HEK293 (cell line): ENCODE data around the gene PIP4K2B.

Source experiments
- CTCF ChIA-PET: fragments of 350-600 bp; formaldehyde crosslinking; extraction: SDS; loops from one replicate; lab custom pipeline; 2021; ENCODE audit warnings: antibody characterized with exemption; lab: Yijun Ruan, JAX
- POLR2A ChIA-PET: fragments of 300-600 bp; formaldehyde crosslinking; extraction: SDS; loops from one replicate; lab custom pipeline; 2020; ENCODE audit warnings: antibody characterized with exemption, inconsistent platforms; lab: Yijun Ruan, JAX
- H3K27ac ChIP-seq: fragments of 200-500 bp; sonication (Bioruptor generic); 2 replicates; pipeline ENCODE4 v1.5.1; 2014; ENCODE audit warnings: low read depth, low read length, control low read depth, inconsistent platforms; ENCODE audit errors: extremely low read depth
- H3K36me3 ChIP-seq, 2 experiments: fragments of 200-500 bp in 1 of 2; sonication (Bioruptor generic) in 1 of 2; 1 replicate in 1 of 2; 2 replicates in 1 of 2; pipeline ENCODE4 v1.5.1; 2014 to 2017; ENCODE audit warnings: inconsistent platforms in 2 of 2, low read length in 2 of 2; ENCODE audit not compliant: control insufficient read depth in 2 of 2, insufficient read depth in 1 of 2
- H3K4me1 ChIP-seq: fragments of 200-500 bp; sonication (Bioruptor generic); 2 replicates; pipeline ENCODE4 v1.5.1; 2014; ENCODE audit warnings: mild to moderate bottlenecking, low read length, inconsistent platforms; ENCODE audit not compliant: control insufficient read depth, insufficient read depth
- H3K4me3 ChIP-seq: 2 replicates; pipeline ENCODE4 v1.5.1; 2011; ENCODE audit warnings: low read depth, mild to moderate bottlenecking, control low read depth, low read length, moderate library complexity
- H3K9me3 ChIP-seq: fragments of 200-500 bp; sonication (Bioruptor generic); 2 replicates; pipeline ENCODE4 v1.5.1; 2014; ENCODE audit warnings: low read depth, low read length, inconsistent platforms; ENCODE audit not compliant: control insufficient read depth, insufficient read depth
- GLIS2 ChIP-seq: fragments of 450-650 bp; formaldehyde crosslinking; IDR thresholded peaks from 2 replicates; pipeline ENCODE4 v1.5.1; 2016; ENCODE audit warnings: missing biosample characterization, missing genetic modification characterization
- YY2 ChIP-seq: fragments of 450-650 bp; formaldehyde crosslinking; IDR thresholded peaks from 2 replicates; pipeline ENCODE4 v1.5.1; 2016; ENCODE audit warnings: missing biosample characterization, missing genetic modification characterization
- ZBTB11 ChIP-seq: fragments of 450-650 bp; formaldehyde crosslinking; conservative IDR thresholded peaks from 2 replicates; pipeline ENCODE4 v1.5.1; 2016; ENCODE audit warnings: low read depth, missing biosample characterization, missing genetic modification characterization
- ZBTB8A ChIP-seq: fragments of 450-650 bp; formaldehyde crosslinking; IDR thresholded peaks from 2 replicates; pipeline ENCODE4 v1.5.1; 2016; ENCODE audit warnings: missing biosample characterization, missing genetic modification characterization
- ZEB2 ChIP-seq: fragments of 450-650 bp; formaldehyde crosslinking; IDR thresholded peaks from 2 replicates; pipeline ENCODE4 v1.5.1; 2016; ENCODE audit warnings: missing biosample characterization, missing genetic modification characterization
- ZFHX2 ChIP-seq: fragments of 450-650 bp; formaldehyde crosslinking; conservative IDR thresholded peaks from 2 replicates; pipeline ENCODE4 v1.5.1; 2016; ENCODE audit warnings: missing biosample characterization, missing genetic modification characterization
- ZNF114 ChIP-seq: fragments of 450-650 bp; formaldehyde crosslinking; IDR thresholded peaks from 2 replicates; pipeline ENCODE4 v1.5.0; 2017; ENCODE audit warnings: missing biosample characterization, missing genetic modification characterization
- ZNF239 ChIP-seq: fragments of 450-650 bp; formaldehyde crosslinking; IDR thresholded peaks from 2 replicates; pipeline ENCODE4 v1.5.1; 2016; ENCODE audit warnings: missing biosample characterization, missing genetic modification characterization
- ZNF324 ChIP-seq: fragments of 450-650 bp; formaldehyde crosslinking; IDR thresholded peaks from 2 replicates; pipeline ENCODE4 v1.5.1; 2016; ENCODE audit warnings: missing biosample characterization, missing genetic modification characterization
- ZNF394 ChIP-seq: fragments of 450-650 bp; formaldehyde crosslinking; IDR thresholded peaks from 2 replicates; pipeline ENCODE4 v1.5.1; 2016; ENCODE audit warnings: missing biosample characterization, missing genetic modification characterization, mild to moderate bottlenecking, moderate library complexity, borderline replicate concordance
- ZNF433 ChIP-seq: fragments of 450-650 bp; formaldehyde crosslinking; IDR thresholded peaks from 2 replicates; pipeline ENCODE4 v1.5.1; 2016; ENCODE audit warnings: missing biosample characterization, missing genetic modification characterization, low read depth
- ZNF501 ChIP-seq: fragments of 450-650 bp; formaldehyde crosslinking; IDR thresholded peaks from 2 replicates; pipeline ENCODE4 v1.5.1; 2016; ENCODE audit warnings: missing biosample characterization, missing genetic modification characterization
- ZNF76 ChIP-seq: fragments of 450-650 bp; formaldehyde crosslinking; IDR thresholded peaks from 2 replicates; pipeline ENCODE4; 2016; ENCODE audit warnings: low read depth, missing biosample characterization, missing genetic modification characterization, borderline replicate concordance
- ZNF791 ChIP-seq: fragments of 450-650 bp; formaldehyde crosslinking; IDR thresholded peaks from 2 replicates; pipeline ENCODE4 v1.5.1; 2016; ENCODE audit warnings: missing biosample characterization, missing genetic modification characterization
- TF ChIP-seq, protein P1 (sequence below): fragments of 450-650 bp; formaldehyde crosslinking; IDR thresholded peaks from 2 replicates; pipeline ENCODE4 v1.5.1; 2016; ENCODE audit warnings: missing biosample characterization, missing genetic modification characterization
- TF ChIP-seq, protein P2 (sequence below): fragments of 450-650 bp; formaldehyde crosslinking; IDR thresholded peaks from 2 replicates; pipeline ENCODE4 v1.5.1; 2016; ENCODE audit warnings: missing biosample characterization, missing genetic modification characterization

Gene PIP4K2B

DNA sequence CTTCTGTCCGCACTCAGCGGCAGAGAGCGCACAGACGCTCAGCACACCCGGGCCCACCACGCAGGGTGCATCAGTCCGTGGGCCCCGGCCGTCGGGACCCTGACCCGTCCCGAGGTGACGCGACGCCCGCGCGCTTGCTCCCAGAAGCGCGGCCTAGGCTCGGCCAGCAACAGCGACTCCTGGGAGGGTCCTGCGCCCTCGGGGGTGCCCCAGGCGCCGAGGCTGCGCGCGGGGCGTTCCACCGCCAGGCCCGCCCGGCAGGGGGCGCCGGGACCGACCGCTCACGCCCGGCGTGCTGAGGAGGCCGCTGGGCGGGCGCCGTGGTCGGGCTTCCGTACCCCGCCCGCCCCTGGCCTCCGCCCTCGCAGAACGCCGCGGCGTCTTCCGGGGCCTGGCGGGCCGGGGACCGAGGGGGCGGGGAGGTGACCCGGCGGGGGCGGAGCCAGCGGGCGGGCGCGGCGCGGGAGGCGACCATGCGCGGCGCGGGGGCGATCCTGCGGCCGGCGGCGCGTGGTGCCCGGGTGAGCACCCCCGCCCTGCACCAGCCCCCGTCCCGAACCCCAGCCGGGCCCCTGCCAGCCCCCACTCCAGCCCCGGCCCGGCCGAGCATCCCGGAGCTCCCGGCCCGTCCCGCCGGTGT, 69.3 kb downstream of the PIP4K2B start, which contains the start of gene CISD3 (continued):
- TF ChIP-seq GLIS2 (tag by site-specific recombination) (peak; percentile 87), ZBTB8A (tag by site-specific recombination) (peak; percentile 90), ZNF791 (tag by site-specific recombination) (no peak), ZNF76 (tag by site-specific recombination) (peak; percentile 34; the same call in 1 of the 2 replicates)

GRCh38 chr17:38729368-38729885, 69.9 kb downstream of the PIP4K2B start:
- POLR2A ChIA-PET = interaction anchor here (0.7 to 3.5 kb wide), 4 partner anchors 9 to 53 kb away, joined by 3 to 23 read pairs (median 5); partner anchors contain the start of gene PSMB3
- TF ChIP-seq ZNF239 (tag by site-specific recombination) (no peak), ZNF394 (tag by site-specific recombination) (no peak), ZNF433 (tag by site-specific recombination) (no peak)
- TF ChIP-seq, protein P1, sequence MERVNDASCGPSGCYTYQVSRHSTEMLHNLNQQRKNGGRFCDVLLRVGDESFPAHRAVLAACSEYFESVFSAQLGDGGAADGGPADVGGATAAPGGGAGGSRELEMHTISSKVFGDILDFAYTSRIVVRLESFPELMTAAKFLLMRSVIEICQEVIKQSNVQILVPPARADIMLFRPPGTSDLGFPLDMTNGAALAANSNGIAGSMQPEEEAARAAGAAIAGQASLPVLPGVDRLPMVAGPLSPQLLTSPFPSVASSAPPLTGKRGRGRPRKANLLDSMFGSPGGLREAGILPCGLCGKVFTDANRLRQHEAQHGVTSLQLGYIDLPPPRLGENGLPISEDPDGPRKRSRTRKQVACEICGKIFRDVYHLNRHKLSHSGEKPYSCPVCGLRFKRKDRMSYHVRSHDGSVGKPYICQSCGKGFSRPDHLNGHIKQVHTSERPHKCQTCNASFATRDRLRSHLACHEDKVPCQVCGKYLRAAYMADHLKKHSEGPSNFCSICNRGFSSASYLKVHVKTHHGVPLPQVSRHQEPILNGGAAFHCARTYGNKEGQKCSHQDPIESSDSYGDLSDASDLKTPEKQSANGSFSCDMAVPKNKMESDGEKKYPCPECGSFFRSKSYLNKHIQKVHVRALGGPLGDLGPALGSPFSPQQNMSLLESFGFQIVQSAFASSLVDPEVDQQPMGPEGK (tag by site-specific recombination) = 0 out of 2 replicates have a peak, but pooled peaks have one; percentile 49
- TF ChIP-seq, protein P2, sequence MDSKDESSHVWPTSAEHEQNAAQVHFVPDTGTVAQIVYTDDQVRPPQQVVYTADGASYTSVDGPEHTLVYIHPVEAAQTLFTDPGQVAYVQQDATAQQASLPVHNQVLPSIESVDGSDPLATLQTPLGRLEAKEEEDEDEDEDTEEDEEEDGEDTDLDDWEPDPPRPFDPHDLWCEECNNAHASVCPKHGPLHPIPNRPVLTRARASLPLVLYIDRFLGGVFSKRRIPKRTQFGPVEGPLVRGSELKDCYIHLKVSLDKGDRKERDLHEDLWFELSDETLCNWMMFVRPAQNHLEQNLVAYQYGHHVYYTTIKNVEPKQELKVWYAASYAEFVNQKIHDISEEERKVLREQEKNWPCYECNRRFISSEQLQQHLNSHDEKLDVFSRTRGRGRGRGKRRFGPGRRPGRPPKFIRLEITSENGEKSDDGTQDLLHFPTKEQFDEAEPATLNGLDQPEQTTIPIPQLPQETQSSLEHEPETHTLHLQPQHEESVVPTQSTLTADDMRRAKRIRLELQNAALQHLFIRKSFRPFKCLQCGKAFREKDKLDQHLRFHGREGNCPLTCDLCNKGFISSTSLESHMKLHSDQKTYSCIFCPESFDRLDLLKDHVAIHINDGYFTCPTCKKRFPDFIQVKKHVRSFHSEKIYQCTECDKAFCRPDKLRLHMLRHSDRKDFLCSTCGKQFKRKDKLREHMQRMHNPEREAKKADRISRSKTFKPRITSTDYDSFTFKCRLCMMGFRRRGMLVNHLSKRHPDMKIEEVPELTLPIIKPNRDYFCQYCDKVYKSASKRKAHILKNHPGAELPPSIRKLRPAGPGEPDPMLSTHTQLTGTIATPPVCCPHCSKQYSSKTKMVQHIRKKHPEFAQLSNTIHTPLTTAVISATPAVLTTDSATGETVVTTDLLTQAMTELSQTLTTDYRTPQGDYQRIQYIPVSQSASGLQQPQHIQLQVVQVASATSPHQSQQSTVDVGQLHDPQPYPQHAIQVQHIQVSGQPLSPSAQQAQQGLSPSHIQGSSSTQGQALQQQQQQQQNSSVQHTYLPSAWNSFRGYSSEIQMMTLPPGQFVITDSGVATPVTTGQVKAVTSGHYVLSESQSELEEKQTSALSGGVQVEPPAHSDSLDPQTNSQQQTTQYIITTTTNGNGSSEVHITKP = peak; percentile 73; the same call in 1 of the 2 replicates
- TF ChIP-seq, all 188 proteins: peak for 2
- Histone ChIP-seq H3K9me3 (no peaks in the 10 kb centered on the region), H3K4me3 (peak overlapping the region; percentile 67), H3K27ac (peak overlapping the region; percentile 11; the same call in 1 of the 2 replicates), H3K36me3 (peaks cover 10 to 44% of the 10 kb centered on the region in 2 experiments), H3K4me1 (peaks cover 5% of the 10 kb centered on the region)
- CTCF ChIA-PET = interaction anchor here (1.0 to 2.8 kb wide), 8 partner anchors 11 to 66 kb away, joined by 3 to 14 read pairs (median 4); no protein-coding TSS in a partner anchor

DNA sequence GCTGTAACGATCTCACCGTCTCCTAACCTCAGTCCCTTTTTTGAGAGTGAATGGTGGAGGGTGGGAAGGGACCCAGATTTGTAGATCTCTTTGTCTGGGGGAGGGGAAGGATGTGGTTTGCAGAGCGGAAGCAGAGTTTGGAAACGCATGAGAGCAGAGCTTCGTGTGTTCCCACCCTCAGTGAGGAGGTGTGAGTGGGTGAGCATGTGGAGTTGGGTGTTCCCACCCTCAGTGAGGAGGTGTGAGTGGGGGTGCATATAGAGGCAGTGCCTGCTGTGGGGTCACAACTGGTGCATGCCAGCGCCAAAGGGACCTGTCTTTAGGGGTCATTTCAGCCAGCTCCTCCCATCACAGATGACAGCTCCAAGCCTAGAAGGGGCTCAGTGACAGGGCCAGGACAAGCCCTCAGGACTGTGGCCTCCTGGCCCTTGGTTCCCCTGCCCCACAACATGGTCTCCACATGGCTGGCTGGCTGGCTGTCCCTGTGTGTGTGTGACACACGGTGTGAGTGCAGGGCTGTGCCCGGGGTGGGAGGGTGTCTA, 71.0 kb downstream of the PIP4K2B start:
- no peak overlapping the region for H3K27ac ChIP-seq
- POLR2A ChIA-PET = interaction anchor here (0.6 to 3.5 kb wide), 10 partner anchors 8 to 68 kb away, joined by 3 to 23 read pairs (median 4); partner anchors contain the start of gene PSMB3
- TF ChIP-seq ZFHX2 = peak; percentile 96
- no peak for TF ChIP-seq ZNF501 (tag by site-specific recombination)
- TF ChIP-seq ZNF324 (tag by site-specific recombination) = no peak
- no peak for TF ChIP-seq ZEB2 (tag by site-specific recombination)
- TF ChIP-seq, protein P1 (tag by site-specific recombination) = peak; percentile 26; the same call in 1 of the 2 replicates
- no peak for TF ChIP-seq YY2 (tag by site-specific recombination)
- no peak for TF ChIP-seq ZNF114 (tag by site-specific recombination)
- TF ChIP-seq ZBTB11 = no peak

More for the DNA sequence above, 71.0 kb downstream of the PIP4K2B start:
- peaks cover 5% of the 10 kb centered on the region for H3K4me1 ChIP-seq
- no peaks in the 10 kb centered on the region for H3K9me3 ChIP-seq
- H3K36me3 ChIP-seq = peaks cover 10 to 36% of the 10 kb centered on the region in 2 experiments
- CTCF ChIA-PET = interaction anchor here (0.6 to 2.8 kb wide), 8 partner anchors 10 to 71 kb away, joined by 3 to 14 read pairs (median 4); no protein-coding TSS in a partner anchor
- no peak overlapping the region for H3K4me3 ChIP-seq
